ENCODE measurements around the gene TTLL9. TPM values are rescaled to one million over a fixed set of nuclear protein-coding genes. Genes with fewer than 3 reads are reported as not detected.

TTLL9 gene
- total and polyA plus RNA-seq, 10 of the 15 experiments (the other 5 are each of a cell fraction or from before 2014, with no cell fraction given): 0.03 to 0.77 (median 0.11) TPM; not detected in 2

GRCh38 chr20:31945319-31945718, 74.9 kb downstream of the TTLL9 start:
- POLR2A ChIA-PET: interaction anchor here (0.5 kb wide), 1 partner anchor 185 kb away, joined by 4 read pairs; no protein-coding TSS in a partner anchor
- ATAC-seq (no peak), FAIRE-seq (no peak), DNase-seq (ENCODE audit: low read depth, low spot score) (no peak)
- no peaks in the 10 kb centered on the region for H3K27me3 ChIP-seq (replicated peaks in 1 of 2; ENCODE audit: control insufficient read depth in 2 of 2, insufficient read depth in 2 of 2, low read length in 1 of 2)
- CTCF ChIA-PET: no interaction called here
- BruUV-seq (replicated peaks): no TSS peak
- no peak overlapping the region for H3K4me2 ChIP-seq (ENCODE audit: control insufficient read depth, insufficient read depth)
- SMC1A ChIA-PET (ENCODE audit: uncharacterized antibody, unreplicated experiment): no interaction called here
- 83% methylated on average over 4 of the region's 4 CpGs for WGBS (ENCODE audit: insufficient coverage, insufficient replicate concordance, low lambda C conversion rate, missing lambda C conversion rate)
- H4K20me1 ChIP-seq (ENCODE audit: control insufficient read depth, insufficient read depth): 0 out of 2 replicates have a peak, but pooled peaks cover 2% of the 10 kb centered on the region
- no peak overlapping the region for H3K4me3 ChIP-seq
- no peak overlapping the region for H3K9ac ChIP-seq (ENCODE audit: control insufficient read depth, insufficient read depth, low read length)
- RAD21 ChIA-PET (ENCODE audit: unreplicated experiment): no interaction called here
- H3K36me3 ChIP-seq (ENCODE audit: control insufficient read depth in 2 of 2, insufficient read depth in 2 of 2, low read length in 1 of 2): peaks cover 31 to 33% of the 10 kb centered on the region in 2 experiments
- in situ Hi-C loops (cut with MboI) (no loop called here), intact Hi-C loops (cut with micrococcal nuclease; ENCODE audit: unreplicated experiment) (no loop called here)
- no peak for TF ChIP-seq KLF5 (IDR thresholded peaks at IDR 0.05; ENCODE audit: partially characterized antibody)
- no peak for TF ChIP-seq ZBTB33 (IDR thresholded peaks at IDR 0.05)
- no peak for TF ChIP-seq ZNF217 (IDR thresholded peaks at IDR 0.05)
- TF ChIP-seq, protein P1, sequence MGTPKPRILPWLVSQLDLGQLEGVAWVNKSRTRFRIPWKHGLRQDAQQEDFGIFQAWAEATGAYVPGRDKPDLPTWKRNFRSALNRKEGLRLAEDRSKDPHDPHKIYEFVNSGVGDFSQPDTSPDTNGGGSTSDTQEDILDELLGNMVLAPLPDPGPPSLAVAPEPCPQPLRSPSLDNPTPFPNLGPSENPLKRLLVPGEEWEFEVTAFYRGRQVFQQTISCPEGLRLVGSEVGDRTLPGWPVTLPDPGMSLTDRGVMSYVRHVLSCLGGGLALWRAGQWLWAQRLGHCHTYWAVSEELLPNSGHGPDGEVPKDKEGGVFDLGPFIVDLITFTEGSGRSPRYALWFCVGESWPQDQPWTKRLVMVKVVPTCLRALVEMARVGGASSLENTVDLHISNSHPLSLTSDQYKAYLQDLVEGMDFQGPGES (IDR thresholded peaks at IDR 0.05): no peak
- TF ChIP-seq SP1 (IDR thresholded peaks at IDR 0.05; ENCODE audit: low read depth, low read length): no peak
- no peak for TF ChIP-seq TCF3 (IDR thresholded peaks at IDR 0.05; ENCODE audit: borderline replicate concordance, insufficient read depth, low read depth, low read length)
- no peak for TF ChIP-seq SPI1 (IDR thresholded peaks at IDR 0.05; ENCODE audit: borderline replicate concordance, insufficient read depth, low read depth, low read length)
- TF ChIP-seq EP300 (IDR thresholded peaks at IDR 0.05; ENCODE audit: borderline replicate concordance in 1 of 2, control insufficient read depth in 1 of 2, low read depth in 2 of 2, low read length in 2 of 2): no peak
- no peak for TF ChIP-seq STAT3 (IDR thresholded peaks at IDR 0.05; ENCODE audit: low read depth, low read length)
- TF ChIP-seq, protein P2, sequence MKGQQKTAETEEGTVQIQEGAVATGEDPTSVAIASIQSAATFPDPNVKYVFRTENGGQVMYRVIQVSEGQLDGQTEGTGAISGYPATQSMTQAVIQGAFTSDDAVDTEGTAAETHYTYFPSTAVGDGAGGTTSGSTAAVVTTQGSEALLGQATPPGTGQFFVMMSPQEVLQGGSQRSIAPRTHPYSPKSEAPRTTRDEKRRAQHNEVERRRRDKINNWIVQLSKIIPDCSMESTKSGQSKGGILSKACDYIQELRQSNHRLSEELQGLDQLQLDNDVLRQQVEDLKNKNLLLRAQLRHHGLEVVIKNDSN (IDR thresholded peaks at IDR 0.05; ENCODE audit: borderline replicate concordance, extremely low read length, insufficient read depth, low read depth, low read length): no peak
- no peak for TF ChIP-seq SREBF2 (IDR thresholded peaks at IDR 0.05; ENCODE audit: low read length)
- no peak for TF ChIP-seq KAT2A (conservative IDR thresholded peaks at IDR 0.05; ENCODE audit: control insufficient read depth, low read depth, low read length)
- no peak for TF ChIP-seq ASH2L (IDR thresholded peaks at IDR 0.05; ENCODE audit: borderline replicate concordance, low read depth)
- TF ChIP-seq MYC (IDR thresholded peaks at IDR 0.05; ENCODE audit: insufficient read depth, insufficient read length, insufficient replicate concordance, low read length, severe bottlenecking): no peak
- no peak for TF ChIP-seq BRCA1 (IDR thresholded peaks at IDR 0.05; ENCODE audit: low read depth, low read length)
- TF ChIP-seq RAD21 (IDR thresholded peaks at IDR 0.05; ENCODE audit: insufficient read depth, low read depth, low read length): no peak
- no peak for TF ChIP-seq MTA3 (IDR thresholded peaks at IDR 0.05; ENCODE audit: borderline replicate concordance, low read length)
- TF ChIP-seq MXI1 (IDR thresholded peaks at IDR 0.05; ENCODE audit: low read depth, low read length): no peak
- no peak for TF ChIP-seq LARP7 (IDR thresholded peaks at IDR 0.05)
- H3K4me1 ChIP-seq (ENCODE audit: control insufficient read depth, insufficient read depth, low read length): peaks cover under 1% of the 10 kb centered on the region
- no peak overlapping the region for H3K27ac ChIP-seq (ENCODE audit: control insufficient read depth, insufficient read depth)
- H3K9me3 ChIP-seq (replicated peaks; ENCODE audit: control insufficient read depth, insufficient read depth, low read length): peaks cover 2% of the 10 kb centered on the region; the same call in 1 of the 3 replicates
- H2AFZ ChIP-seq (ENCODE audit: control insufficient read depth, low read depth, low read length): no peak overlapping the region
- H3K79me2 ChIP-seq (ENCODE audit: control insufficient read depth, insufficient read depth, low read length): peaks cover 8% of the 10 kb centered on the region
